H1 (cell line): ENCODE data around the gene SLC6A12. TPM values are rescaled to one million over a fixed set of nuclear protein-coding genes. Genes with fewer than 3 reads are reported as not detected.

ENCODE experiments used
- CTCF ChIA-PET: fragments of 300-600 bp; sonication (Branson Sonifier 250); formaldehyde crosslinking; loops from one replicate; lab custom pipeline; 2021; ENCODE audit not compliant: partially characterized antibody; lab: Charles Lee
- POLR2A ChIA-PET: fragments of 300-600 bp; sonication (Branson Sonifier 250); formaldehyde crosslinking; loops from one replicate; lab custom pipeline; 2021; ENCODE audit warnings: inconsistent platforms; ENCODE audit not compliant: partially characterized antibody; lab: Charles Lee
- DNase-seq, 2 experiments: peaks; one replicate each; pipeline versions ENCODE4 v3.0.0 to v3.0.0-alpha.2; 2010 to 2022; ENCODE audit warnings: low spot score in 2 of 2, low read depth in 1 of 2, mixed read lengths in 1 of 2
- FAIRE-seq: peaks from 2 replicates; lab custom pipeline; 2011; peaks lifted over from hg19 to GRCh38; lab: Jason Lieb, UNC
- H2AFZ ChIP-seq: 2 replicates; pipeline ENCODE4 v1.8.1; 2012; ENCODE audit warnings: low read length, inconsistent platforms
- H2AK5ac ChIP-seq: 2 replicates; pipeline ENCODE4 v1.6.1; 2013; ENCODE audit warnings: low read depth, low read length
- H2BK120ac ChIP-seq: replicated peaks from 2 replicates; pipeline ENCODE3; 2013; ENCODE audit warnings: low read depth, low read length, inconsistent platforms
- H2BK12ac ChIP-seq: 2 replicates; pipeline ENCODE4 v1.6.1; 2013; ENCODE audit warnings: low read depth, low read length
- H2BK15ac ChIP-seq: 2 replicates; pipeline ENCODE4 v1.6.1; 2013; ENCODE audit warnings: low read length
- H2BK20ac ChIP-seq: 2 replicates; pipeline ENCODE4 v1.6.1; 2013; ENCODE audit warnings: low read length
- H2BK5ac ChIP-seq: 2 replicates; pipeline ENCODE4 v1.6.1; 2013; ENCODE audit warnings: low read depth, low read length
- H3K14ac ChIP-seq: 2 replicates; pipeline ENCODE4 v1.6.1; 2013; ENCODE audit warnings: inconsistent platforms; ENCODE audit not compliant: insufficient read length
- H3K18ac ChIP-seq: 2 replicates; pipeline ENCODE4 v1.6.1; 2013; ENCODE audit warnings: low read length; ENCODE audit errors: extremely low read depth
- H3K23ac ChIP-seq: 2 replicates; pipeline ENCODE4 v1.6.1; 2013; ENCODE audit warnings: inconsistent platforms; ENCODE audit not compliant: insufficient read length
- H3K23me2 ChIP-seq: 2 replicates; pipeline ENCODE4 v1.6.1; 2013; ENCODE audit warnings: low read depth, low read length
- H3K27ac ChIP-seq: 2 replicates; pipeline ENCODE4 v1.6.1; 2011; ENCODE audit warnings: low read depth, low read length, inconsistent platforms
- H3K27me3 ChIP-seq, 4 experiments: replicated peaks in 1 of 4; 1 replicate in 1 of 4; 2 replicates in 3 of 4; pipeline versions ENCODE4 v1.6.1 to v1.8.1; 2011 to 2013; ENCODE audit warnings: low read length in 3 of 4, mild to moderate bottlenecking in 3 of 4, inconsistent platforms in 2 of 4, mixed read lengths in 2 of 4, moderate library complexity in 1 of 4; ENCODE audit not compliant: control insufficient read depth in 3 of 4, insufficient read depth in 3 of 4; ENCODE audit errors: extremely low read depth in 1 of 4
- H3K36me3 ChIP-seq, 4 experiments: 2 replicates each; pipeline versions ENCODE4 v1.6.1 to v1.8.1; 2011 to 2013; ENCODE audit warnings: mild to moderate bottlenecking in 4 of 4, low read length in 3 of 4, moderate library complexity in 2 of 4, control low read depth in 1 of 4, inconsistent platforms in 1 of 4; ENCODE audit not compliant: insufficient read depth in 4 of 4, control insufficient read depth in 2 of 4
- H3K4ac ChIP-seq: replicated peaks from 2 replicates; pipeline ENCODE3; 2013; ENCODE audit warnings: low read length, low read depth, mixed read lengths, inconsistent platforms; ENCODE audit not compliant: insufficient read length
- H3K4me1 ChIP-seq, 4 experiments: replicated peaks in 1 of 4; 1 replicate in 1 of 4; 2 replicates in 3 of 4; pipeline versions ENCODE4 v1.6.1 to v1.8.1; 2011 to 2013; ENCODE audit warnings: low read length in 3 of 4, inconsistent platforms in 2 of 4, mixed read lengths in 1 of 4; ENCODE audit not compliant: insufficient read depth in 4 of 4, control insufficient read depth in 3 of 4
- H3K4me2 ChIP-seq, 2 experiments: 2 replicates each; pipeline versions ENCODE4 v1.6.1 to v1.8.1; 2011 to 2013; ENCODE audit warnings: low read depth in 2 of 2, low read length in 2 of 2, control low read depth in 1 of 2, inconsistent platforms in 1 of 2, mild to moderate bottlenecking in 1 of 2; ENCODE audit not compliant: insufficient read depth in 1 of 2
- H3K4me3 ChIP-seq, 4 experiments: fragments of 200-600, 300-600 bp in 1 of 4; sonication (generic), shearing (Covaris generic), sonication (Bioruptor Twin) in 1 of 4; 2 replicates each; pipeline versions ENCODE4 v1.5.1 to v1.8.1; 2011 to 2016; ENCODE audit warnings: low read length in 4 of 4, low read depth in 3 of 4, control low read depth in 2 of 4, inconsistent platforms in 2 of 4, mild to moderate bottlenecking in 2 of 4, mixed read lengths in 1 of 4, moderate library complexity in 1 of 4; ENCODE audit not compliant: insufficient read depth in 2 of 4; ENCODE audit errors: extremely low read depth in 1 of 4
- H3K56ac ChIP-seq: replicated peaks from 2 replicates; pipeline ENCODE3; 2013; ENCODE audit warnings: low read depth, mild to moderate bottlenecking, mixed read lengths, low read length, inconsistent platforms; ENCODE audit not compliant: insufficient read length
- H3K79me1 ChIP-seq: 2 replicates; pipeline ENCODE4 v1.6.1; 2013; ENCODE audit warnings: low read depth, low read length, control low read depth
- H3K79me2 ChIP-seq, 2 experiments: 2 replicates each; pipeline versions ENCODE4 v1.6.1 to v1.8.1; 2012 to 2013; ENCODE audit warnings: low read length in 2 of 2, mild to moderate bottlenecking in 2 of 2, inconsistent platforms in 1 of 2; ENCODE audit not compliant: insufficient read depth in 2 of 2, control insufficient read depth in 1 of 2
- H3K9ac ChIP-seq, 4 experiments: replicated peaks in 1 of 4; 1 replicate in 1 of 4; 2 replicates in 3 of 4; pipeline versions ENCODE4 v1.6.1 to v1.8.1; 2011 to 2013; ENCODE audit warnings: low read depth in 3 of 4, low read length in 3 of 4, control low read depth in 2 of 4, mild to moderate bottlenecking in 2 of 4, moderate library complexity in 2 of 4, inconsistent platforms in 1 of 4; ENCODE audit errors: extremely low read depth in 1 of 4
- H3K9me3 ChIP-seq, 2 experiments: 2 replicates each; pipeline versions ENCODE4 v1.6.1 to v1.8.1; 2012 to 2013; ENCODE audit warnings: mild to moderate bottlenecking in 2 of 2, moderate library complexity in 2 of 2, control low read depth in 1 of 2, inconsistent platforms in 1 of 2, low read depth in 1 of 2, low read length in 1 of 2, mixed read lengths in 1 of 2; ENCODE audit not compliant: insufficient read depth in 2 of 2
- H4K20me1 ChIP-seq, 2 experiments: replicated peaks in 1 of 2; 2 replicates each; pipeline versions ENCODE3 to v1.8.1; 2011 to 2013; ENCODE audit warnings: inconsistent platforms in 2 of 2, low read length in 2 of 2, mild to moderate bottlenecking in 1 of 2; ENCODE audit not compliant: insufficient read depth in 2 of 2, control insufficient read depth in 1 of 2
- H4K5ac ChIP-seq: 2 replicates; pipeline ENCODE4 v1.6.1; 2013; ENCODE audit warnings: low read length, low read depth, mixed read lengths, inconsistent platforms; ENCODE audit not compliant: insufficient read length
- H4K8ac ChIP-seq: 2 replicates; pipeline ENCODE4 v1.8.0; 2013; ENCODE audit warnings: mild to moderate bottlenecking, moderate library complexity, low read length, inconsistent platforms; ENCODE audit not compliant: insufficient read depth; ENCODE audit errors: extremely low read depth
- H4K91ac ChIP-seq: replicated peaks from 2 replicates; pipeline ENCODE3; 2013; ENCODE audit warnings: low read length, mixed read lengths, inconsistent platforms; ENCODE audit not compliant: insufficient read length
- ATF3 ChIP-seq: IDR thresholded peaks from 2 replicates; pipeline ENCODE4 v1.6.1; 2011; ENCODE audit warnings: low read depth, mild to moderate bottlenecking, low read length; ENCODE audit not compliant: insufficient read depth
- CTBP2 ChIP-seq: IDR thresholded peaks from 2 replicates; pipeline ENCODE4 v1.7.0; 2011; ENCODE audit warnings: borderline replicate concordance, mild to moderate bottlenecking, moderate library complexity, mixed read lengths, low read length; ENCODE audit not compliant: insufficient read depth, insufficient read length
- EZH2 ChIP-seq: fragments of 200-600 bp; sonication (generic); IDR thresholded peaks from 2 replicates; pipeline ENCODE4 v1.7.1; 2012; ENCODE audit warnings: low read depth, mild to moderate bottlenecking, moderate library complexity, low read length, inconsistent platforms; ENCODE audit not compliant: severe bottlenecking
- KDM1A ChIP-seq: fragments of 200-600, 300-600 bp; sonication (generic); IDR thresholded peaks from 2 replicates; pipeline ENCODE4 v1.7.1; 2016; ENCODE audit warnings: mild to moderate bottlenecking, low read length, borderline replicate concordance
- MAFK ChIP-seq: IDR thresholded peaks from 2 replicates; pipeline ENCODE4 v1.6.1; 2012; ENCODE audit warnings: low read depth, mild to moderate bottlenecking, improper control_type of control experiment, low read length
- MAX ChIP-seq: IDR thresholded peaks from 2 replicates; pipeline ENCODE4 v1.6.1; 2012; ENCODE audit warnings: inconsistent platforms
- NRF1 ChIP-seq: IDR thresholded peaks from 2 replicates; pipeline ENCODE4 v1.6.1; 2011; ENCODE audit warnings: mild to moderate bottlenecking, low read depth, low read length, improper control_type of control experiment
- PHF8 ChIP-seq: fragments of 200-600 bp; sonication (generic); conservative IDR thresholded peaks from 2 replicates; pipeline ENCODE4 v1.7.1; 2012; ENCODE audit warnings: low read depth, mild to moderate bottlenecking, inconsistent platforms, low read length, moderate library complexity
- POLR2A ChIP-seq, 2 experiments: IDR thresholded peaks; 1 replicate in 1 of 2; 2 replicates in 1 of 2; pipeline ENCODE4 v1.6.1; 2011; ENCODE audit warnings: low read depth in 2 of 2, low read length in 2 of 2, mild to moderate bottlenecking in 2 of 2; ENCODE audit errors: control extremely low read depth in 1 of 2
- POU5F1 ChIP-seq: IDR thresholded peaks from 2 replicates; pipeline ENCODE4 v1.6.1; 2011; ENCODE audit warnings: low read depth, mild to moderate bottlenecking, low read length, moderate library complexity
- RNF2 ChIP-seq: fragments of 200-900, 300-1000 bp; sonication (generic); IDR thresholded peaks from 2 replicates; pipeline ENCODE4 v1.7.1; 2016; ENCODE audit warnings: borderline replicate concordance, low read depth, mild to moderate bottlenecking, antibody characterized with exemption, low read length; ENCODE audit not compliant: poor library complexity, severe bottlenecking; ENCODE audit errors: missing control alignments
- SAP30 ChIP-seq: fragments of 300-600 bp; sonication (generic); IDR thresholded peaks from 2 replicates; pipeline ENCODE4 v1.7.1; 2012; ENCODE audit warnings: low read length, moderate library complexity, mild to moderate bottlenecking, inconsistent platforms; ENCODE audit not compliant: insufficient read depth, insufficient replicate concordance
- SIRT6 ChIP-seq: IDR thresholded peaks from one replicate; pipeline ENCODE4 v1.7.1; 2012; ENCODE audit warnings: low read length, inconsistent platforms
- WGBS, 2 experiments: shearing (Covaris generic) in 1 of 2; methylation state at CpG; one replicate each; pipeline versions ENCODE4 v1.1.6 to v1.1.7; 2013 to 2015; ENCODE audit warnings: low lambda C conversion rate in 2 of 2, mixed read lengths in 2 of 2, inconsistent platforms in 1 of 2, low coverage in 1 of 2, missing lambda C conversion rate in 1 of 2; ENCODE audit not compliant: insufficient replicate concordance in 2 of 2, insufficient coverage in 1 of 2, insufficient read length in 1 of 2; ENCODE audit errors: extremely low coverage in 1 of 2, missing lambda C conversion rate in 1 of 2; 5-methylcytosine and 5-hydroxymethylcytosine counted together
- polyA plus RNA-seq, 7 experiments: library from polyadenylated mRNA; depleted of rRNA in 3 of 7; stranded (reverse) in 5 of 7; unstranded in 2 of 7; fragments of >200 nt in 5 of 7; fragments of 200-250 nt in 2 of 7; gene quantifications; 1 replicate in 5 of 7; 2 replicates in 1 of 7; 4 replicates in 1 of 7; pipeline versions ENCODE4 v1.2.1 to v1.2.3, GENCODE V29; 2011 to 2013; ENCODE audit warnings: missing spikeins in 2 of 7, mixed read lengths in 2 of 7
- total RNA-seq: library from RNA; stranded (reverse); fragmentation: NEBNext Ultra II Directional; extraction: Animal tissue kit (Norgen Biotek cat#: 25700); gene quantifications from 2 replicates; pipeline ENCODE4 v1.2.1, GENCODE V29; 2021

The SLC6A12 gene
- total and polyA plus RNA-seq, 2 of the 8 experiments (the other 6 are each of a cell fraction or from before 2014, with no cell fraction given) = 0.70 to 1.1 TPM

- Histone ChIP-seq H3K36me3 (no peaks in the 10 kb centered on the region), H2BK15ac (no peak overlapping the region), H3K18ac (no peak overlapping the region), H3K4ac (no peak overlapping the region), H3K23me2 (no peaks in the 10 kb centered on the region), H3K4me1 (peaks cover 0 to 20% (median 15%) of the 10 kb centered on the region in 4 experiments; a peak in 6 of 7 replicates), H4K5ac (no peak overlapping the region), H4K91ac (no peak overlapping the region), H2BK12ac (no peak overlapping the region), H3K79me2 (no peaks in the 10 kb centered on the region), H2BK20ac (no peak overlapping the region), H4K8ac (no peak overlapping the region), H3K4me2 (no peak overlapping the region), H4K20me1 (peaks cover 0 to 2% of the 10 kb centered on the region in 2 experiments), H3K79me1 (no peaks in the 10 kb centered on the region), H2AK5ac (no peak overlapping the region), H2BK120ac (no peak overlapping the region), H3K14ac (no peak overlapping the region), H2AFZ (no peak overlapping the region), H3K23ac (no peak overlapping the region), H3K9me3 (no peaks in the 10 kb centered on the region), H3K4me3 (no peak overlapping the region), H3K27ac (no peak overlapping the region), H3K56ac (no peak overlapping the region), H3K27me3 (peaks cover 0 to 28% (median 15%) of the 10 kb centered on the region in 4 experiments; a peak in 4 of 7 replicates), H2BK5ac (no peak overlapping the region), H3K9ac (no peak overlapping the region)
- ChIA-PET CTCF (interaction anchor here (0.8 to 3.4 kb wide), 4 partner anchors 10 to 21 kb away, joined by 3 to 31 read pairs (median 4); no protein-coding TSS in a partner anchor), POLR2A (interaction anchor here (0.7 kb wide), 1 partner anchor 17 kb away, joined by 3 read pairs; no protein-coding TSS in a partner anchor)
- 84% methylated on average over 11 of the region's 12 CpGs; no CpG with 5 or more reads in 1 of the 2 experiments for WGBS, 2 experiments
- FAIRE-seq (no peak), DNase-seq (no peak)
- TF ChIP-seq MAFK (no peak), ATF3 (no peak), RNF2 (no peak), CTBP2 (no peak), KDM1A (no peak), POLR2A (IDR thresholded peaks at IDR 0.05; ENCODE audit: control extremely low read depth in 1 of 2, low read depth in 2 of 2, low read length in 2 of 2) (no peak), MAX (no peak), SIRT6 (no peak), EZH2 (no peak), POU5F1 (no peak), NRF1 (no peak), SAP30 (no peak), PHF8 (no peak)
Measured at GRCh38 chr12:209851-210250, 4.1 kb downstream of the SLC6A12 start.
